ENCODE measurements around the gene VWA7.
A peak's percentile ranks its signal among the peaks of the same experiment; 100 is the strongest.

The VWA7 gene

GRCh38 chr6:31737991-31738979 is 38.8 kb downstream of the VWA7 start:
- in situ Hi-C loops (cut with MboI; ENCODE audit: low pct_unique_long_range_greater_than_20kb, low sequenced_read_pairs, unreplicated experiment): no loop called here
- peak; percentile 82 for DNase-seq (ENCODE audit: low spot score)
- TF ChIP-seq CTCF (IDR thresholded peaks at IDR 0.05; ENCODE audit: extremely low read depth, insufficient read depth, missing control alignments): no peak

DNA sequence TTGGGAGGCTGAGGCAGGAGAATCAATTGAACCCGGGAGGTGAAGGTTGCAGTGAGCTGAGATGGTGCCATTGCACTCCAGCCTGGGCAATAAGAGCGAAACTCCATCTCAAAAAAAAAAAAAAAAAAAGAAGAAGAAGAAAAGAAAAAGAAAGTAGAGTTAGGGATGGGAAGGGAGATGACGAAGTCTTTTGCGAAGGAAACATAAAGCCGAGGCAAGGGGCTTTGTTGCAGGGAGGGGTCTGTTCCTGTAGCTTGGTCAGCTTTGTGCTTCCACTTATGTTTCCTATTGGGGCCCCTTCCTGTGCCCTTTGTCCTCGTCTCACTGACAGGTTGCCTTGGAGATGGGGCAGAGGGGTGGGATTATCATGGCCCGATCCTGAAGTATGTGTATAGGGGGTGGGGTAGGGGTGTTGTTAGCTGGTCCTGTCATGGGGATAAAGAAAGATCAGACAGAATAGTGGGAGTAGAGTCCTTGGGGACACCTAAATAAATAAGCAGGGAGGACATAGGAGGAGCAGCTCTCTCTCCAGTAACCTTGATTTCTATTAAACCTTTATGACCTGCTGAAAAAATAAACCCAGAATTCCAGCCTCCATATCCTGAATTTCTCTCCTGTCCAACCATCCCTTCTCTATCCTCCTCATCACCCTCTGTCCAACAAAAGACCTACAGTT is 39.7 kb downstream of the VWA7 start:
- DNase-seq (ENCODE audit: low spot score): no peak
- in situ Hi-C loops (cut with MboI; ENCODE audit: low pct_unique_long_range_greater_than_20kb, low sequenced_read_pairs, unreplicated experiment): no loop called here
- TF ChIP-seq CTCF (IDR thresholded peaks at IDR 0.05; ENCODE audit: extremely low read depth, insufficient read depth, missing control alignments): no peak

DNA sequence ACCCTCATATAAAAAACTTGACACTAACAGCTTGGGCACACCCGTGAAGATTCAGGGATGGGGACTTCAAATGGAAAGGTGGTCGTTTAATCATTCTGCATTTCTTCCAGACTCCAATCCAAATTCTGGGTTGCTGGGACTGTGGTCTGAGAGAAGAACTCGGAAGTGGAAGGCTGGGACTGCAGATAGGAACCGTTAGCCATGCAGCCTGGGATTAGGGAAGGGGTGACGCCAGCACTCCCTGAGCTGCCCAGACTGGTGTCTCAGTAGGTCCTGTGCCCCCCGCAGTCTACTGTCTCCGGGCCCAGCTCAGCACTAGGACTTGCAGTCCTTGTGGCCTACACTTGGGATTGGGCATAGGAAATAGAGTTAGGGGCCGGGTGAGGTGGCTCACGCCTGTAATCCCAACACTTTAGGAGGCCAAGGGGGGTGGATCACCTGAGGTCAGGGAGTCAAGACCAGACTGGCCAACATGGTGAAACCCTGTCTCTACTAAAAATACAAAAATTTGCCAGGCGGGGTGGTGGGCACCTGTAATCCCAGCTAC is 40.3 kb downstream of the VWA7 start:
- no peak for TF ChIP-seq CTCF (IDR thresholded peaks at IDR 0.05; ENCODE audit: extremely low read depth, insufficient read depth, missing control alignments)
- in situ Hi-C loops (cut with MboI; ENCODE audit: low pct_unique_long_range_greater_than_20kb, low sequenced_read_pairs, unreplicated experiment): no loop called here
- DNase-seq (ENCODE audit: low spot score): no peak

DNA sequence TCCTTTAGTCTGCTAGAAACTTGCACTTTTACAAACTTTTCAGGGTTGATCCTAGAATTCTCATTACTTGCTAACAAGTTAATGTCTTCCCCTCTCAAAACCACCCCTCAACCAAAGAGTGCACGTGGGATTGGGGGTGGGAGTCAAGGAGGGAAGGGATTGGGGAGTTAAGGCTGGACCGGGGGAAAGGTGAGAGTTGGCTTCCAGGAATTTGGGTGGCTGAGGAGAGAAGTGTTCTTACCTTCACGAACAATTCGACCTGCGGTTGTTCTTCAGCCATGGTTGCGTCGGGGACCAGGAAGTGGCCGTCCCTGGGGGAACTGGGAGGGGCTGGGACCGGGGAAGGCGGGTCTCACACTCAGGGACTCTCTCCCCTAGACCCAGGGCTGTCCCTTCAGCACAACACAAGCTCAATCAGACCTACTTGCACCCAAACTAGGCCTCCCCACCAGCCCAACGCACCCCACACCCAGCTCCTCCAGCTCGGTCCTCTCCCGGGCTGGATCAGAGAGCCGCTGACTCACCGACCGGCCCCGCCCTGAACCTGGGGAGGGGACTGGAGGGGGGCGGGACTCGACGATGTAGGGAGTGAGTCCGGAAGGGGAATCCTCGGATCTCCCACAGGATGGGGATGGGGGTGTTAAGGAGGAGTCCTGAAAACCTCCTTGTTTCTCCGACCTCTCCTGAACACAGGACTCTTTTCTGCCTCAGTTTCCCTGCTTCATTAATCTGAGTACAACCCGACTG is 40.9 kb downstream of the VWA7 start, which contains the start of gene CLIC1:
Gene CLIC1, minus strand, starts transcription at position 510 of the 747 bp plus-strand sequence. Its CDS starts 230 bp downstream, at position 280.
- DNase-seq (ENCODE audit: low spot score): peak; percentile 84
- in situ Hi-C loops (cut with MboI; ENCODE audit: low pct_unique_long_range_greater_than_20kb, low sequenced_read_pairs, unreplicated experiment): no loop called here
- no peak for TF ChIP-seq CTCF (IDR thresholded peaks at IDR 0.05; ENCODE audit: extremely low read depth, insufficient read depth, missing control alignments)

- TF ChIP-seq CTCF (IDR thresholded peaks at IDR 0.05; ENCODE audit: extremely low read depth, insufficient read depth, missing control alignments): no peak
- in situ Hi-C loops (cut with MboI; ENCODE audit: low pct_unique_long_range_greater_than_20kb, low sequenced_read_pairs, unreplicated experiment): no loop called here
- peak; percentile 79 for DNase-seq (ENCODE audit: low spot score)
Observed at GRCh38 chr6:31734821-31735406, 42.2 kb downstream of the VWA7 start.

All from GM13977 (cell line).